ENCODE data around the gene CACNA2D2.

DNA sequence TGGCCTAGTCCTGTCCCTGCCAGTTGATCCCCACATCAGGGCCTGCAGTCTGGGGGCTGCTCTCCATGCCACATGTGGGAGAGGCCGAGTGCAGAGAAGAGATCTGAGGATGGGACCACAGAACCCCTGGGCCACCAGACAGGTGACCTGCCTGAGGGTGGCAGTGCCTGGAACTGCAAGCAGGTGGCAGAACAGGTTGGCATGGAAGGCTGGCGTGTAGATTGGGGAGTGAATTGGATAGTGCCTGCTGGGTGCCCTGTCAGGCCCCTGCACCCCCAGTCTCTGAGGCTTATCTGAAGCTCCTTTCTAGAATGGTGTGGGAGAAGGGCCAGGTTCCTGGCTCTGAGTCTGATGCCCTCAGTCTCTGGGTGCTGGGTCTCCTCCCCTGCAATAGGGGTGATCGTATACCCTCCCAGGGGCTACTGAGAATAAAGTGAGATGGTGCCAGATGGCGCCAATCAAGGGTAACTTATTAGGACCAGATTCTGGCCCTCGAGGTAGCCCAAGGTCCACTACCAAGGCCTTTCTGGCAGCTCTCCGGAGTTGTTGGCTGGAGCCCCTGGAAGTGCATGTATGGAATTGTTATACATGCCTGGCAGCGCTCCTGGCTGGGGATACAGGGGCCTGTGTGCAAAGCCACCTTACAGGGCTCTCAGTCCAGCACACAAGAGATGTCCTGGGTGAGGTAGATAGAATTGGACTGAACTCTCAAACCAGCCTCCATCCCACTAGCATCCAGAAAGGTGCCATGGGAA lies 48.4 kb upstream of the CACNA2D2 start:
- TF ChIP-seq POLR2A (IDR thresholded peaks at IDR 0.05; ENCODE audit: low read depth, low read length) (no peak), MXI1 (IDR thresholded peaks at IDR 0.05; ENCODE audit: borderline replicate concordance, low read depth, low read length) (no peak)
- TF ChIP-seq, protein P1, sequence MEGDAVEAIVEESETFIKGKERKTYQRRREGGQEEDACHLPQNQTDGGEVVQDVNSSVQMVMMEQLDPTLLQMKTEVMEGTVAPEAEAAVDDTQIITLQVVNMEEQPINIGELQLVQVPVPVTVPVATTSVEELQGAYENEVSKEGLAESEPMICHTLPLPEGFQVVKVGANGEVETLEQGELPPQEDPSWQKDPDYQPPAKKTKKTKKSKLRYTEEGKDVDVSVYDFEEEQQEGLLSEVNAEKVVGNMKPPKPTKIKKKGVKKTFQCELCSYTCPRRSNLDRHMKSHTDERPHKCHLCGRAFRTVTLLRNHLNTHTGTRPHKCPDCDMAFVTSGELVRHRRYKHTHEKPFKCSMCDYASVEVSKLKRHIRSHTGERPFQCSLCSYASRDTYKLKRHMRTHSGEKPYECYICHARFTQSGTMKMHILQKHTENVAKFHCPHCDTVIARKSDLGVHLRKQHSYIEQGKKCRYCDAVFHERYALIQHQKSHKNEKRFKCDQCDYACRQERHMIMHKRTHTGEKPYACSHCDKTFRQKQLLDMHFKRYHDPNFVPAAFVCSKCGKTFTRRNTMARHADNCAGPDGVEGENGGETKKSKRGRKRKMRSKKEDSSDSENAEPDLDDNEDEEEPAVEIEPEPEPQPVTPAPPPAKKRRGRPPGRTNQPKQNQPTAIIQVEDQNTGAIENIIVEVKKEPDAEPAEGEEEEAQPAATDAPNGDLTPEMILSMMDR (conservative IDR thresholded peaks at IDR 0.05; ENCODE audit: low read depth, low read length): no peak
